Naive thymus-derived CD4-positive, alpha-beta T cell (primary cell): ENCODE measurements around the gene PDE6B. TPM values are rescaled to one million over a fixed set of nuclear protein-coding genes. Genes with fewer than 3 reads are reported as not detected.
"Not testable (repeated sequence)": the region's sequence is repeated elsewhere in the genome, so short reads cannot be mapped to it uniquely, and the experiment has no call there.

Source experiments
- ATAC-seq: fragments of 150-1000 bp; cut with Tn5 transposase; 2 replicates; pipeline ENCODE4 v1.10.0; 2021; ENCODE audit warnings: mild to moderate bottlenecking, moderate library complexity
- CTCF ChIA-PET: fragments of 350-600 bp; sonication (Branson Sonifier 250); formaldehyde crosslinking; loops from one replicate; lab custom pipeline; 2021; ENCODE audit warnings: antibody characterized with exemption; lab: Charles Lee
- POLR2A ChIA-PET: fragments of 350-600 bp; sonication (Branson Sonifier 250); formaldehyde crosslinking; loops from one replicate; lab custom pipeline; 2021; ENCODE audit warnings: antibody characterized with exemption, inconsistent platforms; lab: Charles Lee
- DNase-seq, 9 donors: peaks; one replicate each; pipeline versions ENCODE4 v3.0.0 to v3.0.0-alpha.2; 2020 to 2022; ENCODE audit warnings: mixed read lengths in 1 of 9
- H3K27ac ChIP-seq: one replicate; pipeline ENCODE4 v1.7.0; 2013; ENCODE audit warnings: mild to moderate bottlenecking, low read depth, low read length, moderate library complexity
- H3K27me3 ChIP-seq, 2 donors: one replicate each; pipeline ENCODE4 v1.7.0; 2013; ENCODE audit warnings: low read length in 2 of 2, mild to moderate bottlenecking in 2 of 2, moderate library complexity in 2 of 2; ENCODE audit not compliant: control insufficient read depth in 2 of 2, insufficient read depth in 2 of 2
- H3K36me3 ChIP-seq, 3 experiments: 1 replicate in 2 of 3; 2 replicates in 1 of 3; pipeline ENCODE4 v1.7.0; 2013; ENCODE audit warnings: low read length in 3 of 3, mild to moderate bottlenecking in 3 of 3, moderate library complexity in 1 of 3; ENCODE audit not compliant: insufficient read depth in 3 of 3, control insufficient read depth in 2 of 3
- H3K4me1 ChIP-seq, 2 donors: one replicate each; pipeline ENCODE4 v1.7.0; 2013; ENCODE audit warnings: low read length in 2 of 2, mild to moderate bottlenecking in 2 of 2, moderate library complexity in 1 of 2; ENCODE audit not compliant: control insufficient read depth in 2 of 2, insufficient read depth in 2 of 2
- H3K4me3 ChIP-seq: 2 replicates; pipeline ENCODE4 v1.7.0; 2013; ENCODE audit warnings: mild to moderate bottlenecking, low read length
- H3K9me3 ChIP-seq, 3 experiments: 1 replicate in 2 of 3; 2 replicates in 1 of 3; pipeline ENCODE4 v1.7.0; 2013; ENCODE audit warnings: low read length in 3 of 3; ENCODE audit not compliant: control insufficient read depth in 2 of 3
- H3K27ac Mint-ChIP-seq, 9 donors: one replicate each; pipeline ENCODE4 v1.8.0; 2020 to 2022; ENCODE audit warnings: mixed read lengths in 9 of 9, mild to moderate bottlenecking in 8 of 9, moderate library complexity in 5 of 9, inconsistent platforms in 2 of 9
- H3K27me3 Mint-ChIP-seq, 5 donors: one replicate each; pipeline ENCODE4 v1.8.0; 2021 to 2022; ENCODE audit warnings: mixed read lengths in 5 of 5, mild to moderate bottlenecking in 1 of 5
- H3K36me3 Mint-ChIP-seq, 5 donors: one replicate each; pipeline ENCODE4 v1.8.0; 2020 to 2022; ENCODE audit warnings: mixed read lengths in 5 of 5, mild to moderate bottlenecking in 3 of 5, inconsistent platforms in 1 of 5
- H3K4me1 Mint-ChIP-seq, 7 donors: one replicate each; pipeline ENCODE4 v1.8.0; 2020 to 2022; ENCODE audit warnings: mixed read lengths in 7 of 7, mild to moderate bottlenecking in 3 of 7, inconsistent platforms in 1 of 7
- H3K4me3 Mint-ChIP-seq, 10 donors: one replicate each; pipeline ENCODE4 v1.8.0; 2020 to 2022; ENCODE audit warnings: mild to moderate bottlenecking in 10 of 10, mixed read lengths in 10 of 10, moderate library complexity in 6 of 10, inconsistent platforms in 2 of 10
- H3K9me3 Mint-ChIP-seq, 11 donors: one replicate each; pipeline ENCODE4 v1.8.0; 2020 to 2022; ENCODE audit warnings: mixed read lengths in 11 of 11, mild to moderate bottlenecking in 4 of 11, inconsistent platforms in 1 of 11, moderate library complexity in 1 of 11
- intact Hi-C, 2 donors: fragments of 100-400 bp; cut with micrococcal nuclease; formaldehyde crosslinking; loops; one replicate each; pipeline ENCODE4 v1.15.1; 2023
- polyA plus RNA-seq, 2 donors: library from polyadenylated mRNA; unstranded; fragments of 300-500 nt; fragmentation: Illumina TruSeq; gene quantifications; one replicate each; pipeline ENCODE4 v1.2.3, GENCODE V29; 2021
- total RNA-seq, 6 experiments: library from RNA in 5 of 6; stranded (reverse) in 5 of 6; gene quantifications; 1 replicate in 5 of 6; 2 replicates in 1 of 6; pipeline ENCODE4 v1.2.3 and lab custom pipeline; 2021 to 2026

PDE6B gene
- total and polyA plus RNA-seq, 7 experiments from 2014 or later = 13.7 to 28.3 (median 19.8) TPM

- H3K4me3 Mint-ChIP-seq = peak overlapping the region in 6 of 10 donors; percentile 27 to 96 (median 76)
- no peaks in the 10 kb centered on the region for H3K36me3 ChIP-seq
- no peaks in the 10 kb centered on the region for H3K9me3 ChIP-seq
- no peak overlapping the region for H3K27ac ChIP-seq
- ChIA-PET POLR2A (no interaction called here), CTCF (no interaction called here)
- H3K4me1 Mint-ChIP-seq = peaks cover 10 to 23% (median 18%) of the 10 kb centered on the region in 7 donors
- peaks cover 9 to 11% of the 10 kb centered on the region in 2 donors for H3K4me1 ChIP-seq
- no peaks in the 10 kb centered on the region for H3K27me3 Mint-ChIP-seq
- peaks cover 0 to 2% (median 0%) of the 10 kb centered on the region in 11 donors for H3K9me3 Mint-ChIP-seq
- H3K36me3 Mint-ChIP-seq = peaks cover 0 to 8% (median 0%) of the 10 kb centered on the region in 5 donors
- no peak overlapping the region for H3K4me3 ChIP-seq
- H3K27ac Mint-ChIP-seq = peak overlapping the region in 2 of 9 donors; percentile 51 to 55
- DNase-seq = no peak
- ATAC-seq = no peak
- H3K27me3 ChIP-seq = no peaks in the 10 kb centered on the region
- intact Hi-C loops = loop anchor here (2.0 kb wide), 3 partner anchors 228 to 368 kb away; partner anchors contain the start of genes FGFRL1 (in 1 of the 2), GAK (in 1 of the 2), TMEM175 (in 1 of the 2) and ZNF141 (in 1 of the 2)
These were observed 79.0 kb downstream of the PDE6B start for GRCh38 chr4:704198-704891.

- Histone ChIP-seq H3K4me1 (peaks cover 9 to 11% of the 10 kb centered on the region in 2 donors), H3K4me3 (peak overlapping the region; percentile 84), H3K36me3 (no peaks in the 10 kb centered on the region), H3K27ac (peak overlapping the region; percentile 96), H3K9me3 (no peaks in the 10 kb centered on the region), H3K27me3 (no peaks in the 10 kb centered on the region)
- no peak for DNase-seq
- peak overlapping the region; percentile 68 to 96 (median 83) for H3K4me3 Mint-ChIP-seq
- intact Hi-C loops = loop anchor here (1.0 to 5.0 kb wide), 14 partner anchors 24 to 1832 kb away; partner anchors contain the start of genes ATP5ME (in 2 of the 2), MYL5 (in 2 of the 2), DGKQ (in 1 of the 2) and FAM193A (in 1 of the 2)
- H3K27ac Mint-ChIP-seq = peak overlapping the region in 6 of 9 donors; percentile 40 to 93 (median 70)
- peaks cover 0 to 1% (median 0%) of the 10 kb centered on the region in 11 donors for H3K9me3 Mint-ChIP-seq
- CTCF ChIA-PET = no interaction called here
- H3K36me3 Mint-ChIP-seq = peaks cover 0 to 8% (median 0%) of the 10 kb centered on the region in 5 donors
- no peak for ATAC-seq
- POLR2A ChIA-PET = no interaction called here
- no peaks in the 10 kb centered on the region for H3K27me3 Mint-ChIP-seq
- peaks cover 16 to 24% (median 19%) of the 10 kb centered on the region in 7 donors for H3K4me1 Mint-ChIP-seq
These were observed 79.6 kb downstream of the PDE6B start for GRCh38 chr4:704971-705277.

GRCh38 chr4:705278-706082, 80.1 kb downstream of the PDE6B start, which contains the start of gene PCGF3:
Gene PCGF3 (plus strand): TSS chr4:705832. CDS start chr4:733681, 27,849 bp downstream.
- peaks cover 0 to 1% (median 0%) of the 10 kb centered on the region in 11 donors for H3K9me3 Mint-ChIP-seq
- DNase-seq (peak; percentile 89 to 99 (median 92)), ATAC-seq (peak; percentile 99)
- Histone ChIP-seq H3K36me3 (no peaks in the 10 kb centered on the region), H3K4me3 (peak within 1 kb of the TSS; percentile 84), H3K9me3 (no peaks in the 10 kb centered on the region), H3K27me3 (no peaks in the 10 kb centered on the region), H3K4me1 (peaks cover 9 to 11% of the 10 kb centered on the region in 2 donors), H3K27ac (peak within 1 kb of the TSS; percentile 96)
- intact Hi-C loops = loop anchor here (1.0 to 5.0 kb wide), 14 partner anchors 24 to 1832 kb away; partner anchors contain the start of genes ATP5ME (in 2 of the 2), MYL5 (in 2 of the 2), DGKQ (in 1 of the 2) and FAM193A (in 1 of the 2)
- peak within 1 kb of the TSS; percentile 40 to 93 (median 59) for H3K27ac Mint-ChIP-seq
- H3K4me3 Mint-ChIP-seq = peak within 1 kb of the TSS; percentile 68 to 96 (median 83)
- H3K27me3 Mint-ChIP-seq = no peaks in the 10 kb centered on the region
- CTCF ChIA-PET = no interaction called here
- POLR2A ChIA-PET = no interaction called here
- H3K36me3 Mint-ChIP-seq = peaks cover 0 to 8% (median 0%) of the 10 kb centered on the region in 5 donors
- peaks cover 21 to 30% (median 23%) of the 10 kb centered on the region in 7 donors for H3K4me1 Mint-ChIP-seq

- H3K9me3 ChIP-seq, H3K27me3 ChIP-seq, H3K36me3 ChIP-seq, H3K9me3 Mint-ChIP-seq, ATAC-seq, H3K27ac Mint-ChIP-seq, POLR2A ChIA-PET, DNase-seq, H3K27me3 Mint-ChIP-seq, CTCF ChIA-PET, H3K36me3 Mint-ChIP-seq: not testable (repeated sequence)
- H3K27ac ChIP-seq = peak overlapping the region; percentile 96
- peaks cover 9 to 11% of the 10 kb centered on the region in 2 donors for H3K4me1 ChIP-seq
- peak overlapping the region; percentile 84 for H3K4me3 ChIP-seq
- peak overlapping the region in 4 of 10 donors; percentile 9 to 87 (median 31) for H3K4me3 Mint-ChIP-seq
- H3K4me1 Mint-ChIP-seq = peaks cover 20 to 33% (median 28%) of the 10 kb centered on the region in 7 donors
- intact Hi-C loops = loop anchor here in 1 of 2 donors (5.0 kb wide), 1 partner anchor 1831 kb away; the partner anchor contains the start of gene FAM193A
These were observed 80.8 kb downstream of the PDE6B start for GRCh38 chr4:706083-706633.

GRCh38 chr4:706834-707598, 81.6 kb downstream of the PDE6B start:
- no peak overlapping the region for H3K27ac ChIP-seq
- no peak for DNase-seq

More at GRCh38 chr4:706834-707598, 81.6 kb downstream of the PDE6B start:
- peaks cover 9 to 11% of the 10 kb centered on the region in 2 donors for H3K4me1 ChIP-seq
- H3K4me3 ChIP-seq = no peak overlapping the region
- H3K9me3 ChIP-seq = no peaks in the 10 kb centered on the region
- Mint-ChIP-seq H3K9me3 (peaks cover 0 to 1% (median 0%) of the 10 kb centered on the region in 11 donors), H3K27me3 (no peaks in the 10 kb centered on the region), H3K4me3 (peak overlapping the region in 2 of 10 donors; percentile 40 to 47), H3K4me1 (peaks cover 20 to 33% (median 28%) of the 10 kb centered on the region in 7 donors), H3K36me3 (peaks cover 0 to 8% (median 0%) of the 10 kb centered on the region in 5 donors), H3K27ac (no peak overlapping the region)
- H3K36me3 ChIP-seq = no peaks in the 10 kb centered on the region
- ChIA-PET CTCF (no interaction called here), POLR2A (interaction anchor here (0.7 kb wide), 1 partner anchor 498 kb away, joined by 4 read pairs; no protein-coding TSS in a partner anchor)
- no peak for ATAC-seq
- intact Hi-C loops = loop anchor here in 1 of 2 donors (5.0 kb wide), 1 partner anchor 1830 kb away; the partner anchor contains the start of gene FAM193A
- H3K27me3 ChIP-seq = no peaks in the 10 kb centered on the region
